K562 (cell line): ENCODE results near the gene KLHL30. TPM values are rescaled to one million over a fixed set of nuclear protein-coding genes. Genes with fewer than 3 reads are reported as not detected.

Source experiments
- ATAC-seq: fragments of 200-7000 bp; cut with Tn5 transposase; 3 replicates; pipeline ENCODE4 v1.9.1; 2020; ENCODE audit warnings: moderate library complexity
- Bru-seq: library from RNA; stranded (reverse); fragments of 400-500 nt; gene quantifications from one replicate; lab custom pipeline; 2021; lab: Mats Ljungman, UMichigan
- BruChase-seq, 2 experiments: library from RNA; stranded (reverse); fragments of 400-500 nt; gene quantifications; one replicate each; lab custom pipeline; 2021; lab: Mats Ljungman, UMichigan
- BruUV-seq: library from RNA; stranded (reverse); fragments of 400-500 nt; replicated peaks from 2 replicates; lab custom pipeline; 2021; lab: Mats Ljungman, UMichigan
- CTCF ChIA-PET: fragments of 300-600 bp; formaldehyde crosslinking; extraction: SDS; loops from one replicate; lab custom pipeline; 2021; ENCODE audit warnings: low intra/inter-chr PET ratio; lab: Yijun Ruan, JAX
- POLR2A ChIA-PET: fragments of 300-600, 350-650 bp; sonication (Branson Sonifier 250); formaldehyde crosslinking; extraction: SDS; loops from one replicate; lab custom pipeline; 2021; ENCODE audit warnings: antibody characterized with exemption, inconsistent platforms; lab: Yijun Ruan, JAX
- DNase-seq, 4 experiments: peaks; one replicate each; pipeline versions ENCODE4 v3.0.0 to v3.0.0-alpha.2; 2011 to 2018; ENCODE audit warnings: low spot score in 3 of 4, mixed read lengths in 3 of 4; ENCODE audit errors: extremely low read depth in 1 of 4
- FAIRE-seq: peaks from 2 replicates; lab custom pipeline; 2011; peaks lifted over from hg19 to GRCh38; lab: Jason Lieb, UNC
- H2AFZ ChIP-seq: 2 replicates; pipeline ENCODE4 v1.6.0; 2011; ENCODE audit warnings: low read depth, low read length, control low read depth, inconsistent platforms
- H3K27ac ChIP-seq: fragments of 200-600 bp; 3 replicates; pipeline ENCODE4 v1.8.0; 2011; ENCODE audit warnings: low read depth, mild to moderate bottlenecking, control low read depth, inconsistent platforms, low read length, moderate library complexity, mixed read lengths; ENCODE audit errors: extremely low read depth
- H3K27me3 ChIP-seq, 2 experiments: fragments of 300-600 bp in 1 of 2; 2 replicates in 1 of 2; 3 replicates in 1 of 2; pipeline versions ENCODE4 v1.6.0 to v1.8.0; 2011; ENCODE audit warnings: inconsistent platforms in 2 of 2, low read length in 2 of 2, mild to moderate bottlenecking in 1 of 2, mixed read lengths in 1 of 2, moderate library complexity in 1 of 2; ENCODE audit not compliant: control insufficient read depth in 2 of 2, insufficient read depth in 2 of 2
- H3K36me3 ChIP-seq: fragments of 300-600 bp; 3 replicates; pipeline ENCODE4 v1.8.0; 2011; ENCODE audit warnings: mild to moderate bottlenecking, low read length, inconsistent platforms; ENCODE audit not compliant: control insufficient read depth, insufficient read depth
- H3K4me1 ChIP-seq, 2 experiments: fragments of 200-600 bp in 1 of 2; replicated peaks in 1 of 2; 2 replicates in 1 of 2; 3 replicates in 1 of 2; pipeline versions ENCODE4 v1.5.1 to v1.8.0; 2011; ENCODE audit warnings: inconsistent platforms in 2 of 2, low read length in 2 of 2, mild to moderate bottlenecking in 1 of 2, mixed read lengths in 1 of 2, moderate library complexity in 1 of 2; ENCODE audit not compliant: control insufficient read depth in 2 of 2, insufficient read depth in 2 of 2
- H3K4me2 ChIP-seq: 2 replicates; pipeline ENCODE4 v1.6.1; 2011; ENCODE audit warnings: low read length, control low read depth, inconsistent platforms, mixed read lengths; ENCODE audit not compliant: insufficient read depth
- H3K4me3 ChIP-seq: fragments of 200-600 bp; sonication (generic), shearing (Covaris generic); 2 replicates; pipeline ENCODE4 v1.5.1; 2016; ENCODE audit warnings: control low read depth, inconsistent platforms
- H3K79me2 ChIP-seq: fragments of 200-600 bp; 3 replicates; pipeline ENCODE4 v1.8.0; 2011; ENCODE audit warnings: low read length, inconsistent platforms; ENCODE audit not compliant: control insufficient read depth, insufficient read depth
- H3K9ac ChIP-seq, 2 experiments: 2 replicates each; pipeline versions ENCODE4 v1.6.0 to v1.6.1; 2011; ENCODE audit warnings: low read depth in 2 of 2, low read length in 2 of 2, control low read depth in 1 of 2, inconsistent platforms in 1 of 2, mild to moderate bottlenecking in 1 of 2, mixed read lengths in 1 of 2; ENCODE audit not compliant: insufficient read depth in 1 of 2
- H3K9me1 ChIP-seq: one replicate; pipeline ENCODE4 v1.6.0; 2011; ENCODE audit warnings: inconsistent platforms, mild to moderate bottlenecking, low read length, moderate library complexity; ENCODE audit not compliant: control insufficient read depth, insufficient read depth
- H3K9me3 ChIP-seq: replicated peaks from 2 replicates; pipeline ENCODE4 v1.5.1; 2011; ENCODE audit warnings: low read depth, low read length, inconsistent platforms; ENCODE audit not compliant: control insufficient read depth, insufficient read depth
- H4K20me1 ChIP-seq: replicated peaks from 2 replicates; pipeline ENCODE4 v1.6.1; 2011; ENCODE audit warnings: low read length, inconsistent platforms, mixed read lengths; ENCODE audit not compliant: control insufficient read depth, insufficient read depth
- ARNT ChIP-seq, 2 experiments: fragments of 450-650 bp; IDR thresholded peaks; 2 replicates each; pipeline ENCODE4 v1.6.1; 2016; ENCODE audit warnings: mild to moderate bottlenecking in 1 of 2
- GATAD2A ChIP-seq: fragments of 450-650 bp; IDR thresholded peaks from 2 replicates; pipeline ENCODE4 v1.6.1; 2017
- HDAC6 ChIP-seq: IDR thresholded peaks from 2 replicates; pipeline ENCODE4 v1.6.1; 2012; ENCODE audit warnings: low read depth, mild to moderate bottlenecking, control low read depth, inconsistent platforms, low read length, moderate library complexity
- MEF2A ChIP-seq: IDR thresholded peaks from 2 replicates; pipeline ENCODE4 v1.6.1; 2011; ENCODE audit warnings: low read depth, mild to moderate bottlenecking, low read length, moderate library complexity; ENCODE audit not compliant: control insufficient read depth
- MEF2D ChIP-seq: conservative IDR thresholded peaks from 2 replicates; pipeline ENCODE4 v1.6.1; 2016; ENCODE audit warnings: low read depth, missing genetic modification characterization, missing compliant biosample characterization
- NCOA4 ChIP-seq: fragments of 450-650 bp; IDR thresholded peaks from 2 replicates; pipeline ENCODE4 v1.6.1; 2018; ENCODE audit warnings: mild to moderate bottlenecking; ENCODE audit not compliant: partially characterized antibody
- NFXL1 ChIP-seq: fragments of 450-650 bp; formaldehyde crosslinking; IDR thresholded peaks from 2 replicates; pipeline ENCODE4 v1.4.0; 2021; ENCODE audit warnings: mild to moderate bottlenecking
- SMARCC2 ChIP-seq: fragments of 450-650 bp; IDR thresholded peaks from 2 replicates; pipeline ENCODE4 v1.6.1; 2017; ENCODE audit warnings: antibody characterized with exemption, moderate library complexity, mild to moderate bottlenecking, low read depth
- TCF7 ChIP-seq: sonication (generic); IDR thresholded peaks from 2 replicates; pipeline ENCODE4 v1.6.1; 2016; ENCODE audit warnings: antibody characterized with exemption, borderline replicate concordance
- ZNF140 ChIP-seq: fragments of 250-450 bp; sonication (Bioruptor Pico); IDR thresholded peaks from 2 replicates; pipeline ENCODE4 v1.8.0; 2021; ENCODE audit warnings: moderate library complexity, mild to moderate bottlenecking, inconsistent platforms
- WGBS: fragments of 100-300 bp; shearing (Covaris generic); methylation state at CpG from one replicate; pipeline ENCODE4 v1.1.6; 2016; ENCODE audit warnings: low coverage, mixed read lengths; ENCODE audit not compliant: insufficient coverage; ENCODE audit errors: missing lambda C conversion rate; 5-methylcytosine and 5-hydroxymethylcytosine counted together
- in situ Hi-C: fragments of 300-500 bp; cut with MboI; formaldehyde crosslinking; loops from 4 replicates; pipeline ENCODE4 v1.15.0; 2018; ENCODE audit warnings: inconsistent platforms, mixed read lengths
- intact Hi-C: fragments of 100-400 bp; cut with micrococcal nuclease; formaldehyde crosslinking; loops from 2 replicates; pipeline ENCODE4 v1.14.2; 2022
- long read RNA-seq, 3 experiments: library from polyadenylated mRNA in 2 of 3; library from RNA in 1 of 3; unstranded in 2 of 3; stranded (forward) in 1 of 3; transcript quantifications; one replicate each; pipeline ENCODE4 v2.0.0, GENCODE V29; 2019 to 2022
- polyA minus RNA-seq, 3 experiments: library from RNA; depleted of rRNA, polyadenylated mRNA; stranded (reverse); fragments of >200 nt; gene quantifications; 2 replicates each; pipeline ENCODE4 v1.2.3, GENCODE V29; 2011
- polyA plus RNA-seq, 8 experiments: library from polyadenylated mRNA; depleted of rRNA in 4 of 8; stranded (reverse) in 5 of 8; unstranded in 3 of 8; fragments of >200 nt; fragmentation: Nextera tagmentation in 2 of 8; fragmentation: Illumina TruSeq in 1 of 8; extraction: Ambion mirVana in 2 of 8; extraction: Trizol in 1 of 8; gene quantifications; 2 replicates each; pipeline versions ENCODE4 v1.2.1 to v1.2.3, GENCODE V29; 2011 to 2014; ENCODE audit warnings: inconsistent platforms in 1 of 8, missing spikeins in 1 of 8
- total RNA-seq, 7 experiments: library from RNA; depleted of rRNA in 6 of 7; stranded (reverse); fragments of >200 nt in 6 of 7; fragmentation: Illumina TruSeq in 2 of 7; extraction: Trizol in 2 of 7; gene quantifications; 2 replicates each; pipeline versions ENCODE4 v1.2.1 to v1.2.3, GENCODE V29; 2011 to 2021; ENCODE audit warnings: low replicate concordance in 1 of 7
- TF ChIP-seq, protein P1 (sequence below): fragments of 250-450 bp; sonication (Bioruptor Pico); IDR thresholded peaks from 2 replicates; pipeline ENCODE4 v1.9.0; 2021; ENCODE audit warnings: mild to moderate bottlenecking
- TF ChIP-seq, protein P2 (sequence below): sonication (generic); formaldehyde crosslinking; IDR thresholded peaks from 2 replicates; pipeline ENCODE4 v1.9.0; 2022; ENCODE audit warnings: mild to moderate bottlenecking, missing genetic modification reagents
- TF ChIP-seq, protein P3 (sequence below): fragments of 450-650 bp; formaldehyde crosslinking; IDR thresholded peaks from 2 replicates; pipeline ENCODE4 v1.4.0; 2020; ENCODE audit warnings: mild to moderate bottlenecking, moderate library complexity

Gene KLHL30, protein sequence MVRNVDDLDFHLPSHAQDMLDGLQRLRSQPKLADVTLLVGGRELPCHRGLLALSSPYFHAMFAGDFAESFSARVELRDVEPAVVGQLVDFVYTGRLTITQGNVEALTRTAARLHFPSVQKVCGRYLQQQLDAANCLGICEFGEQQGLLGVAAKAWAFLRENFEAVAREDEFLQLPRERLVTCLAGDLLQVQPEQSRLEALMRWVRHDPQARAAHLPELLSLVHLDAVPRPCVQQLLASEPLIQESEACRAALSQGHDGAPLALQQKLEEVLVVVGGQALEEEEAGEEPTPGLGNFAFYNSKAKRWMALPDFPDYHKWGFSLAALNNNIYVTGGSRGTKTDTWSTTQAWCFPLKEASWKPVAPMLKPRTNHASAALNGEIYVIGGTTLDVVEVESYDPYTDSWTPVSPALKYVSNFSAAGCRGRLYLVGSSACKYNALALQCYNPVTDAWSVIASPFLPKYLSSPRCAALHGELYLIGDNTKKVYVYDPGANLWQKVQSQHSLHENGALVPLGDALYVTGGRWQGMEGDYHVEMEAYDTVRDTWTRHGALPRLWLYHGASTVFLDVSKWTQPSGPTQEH
- total RNA-seq (2011; cell fraction: chromatin; rRNA removed; ENCODE audit: low replicate concordance): 0.21 TPM in 1 of 2 replicates, not detected in the other
- total RNA-seq (2011; cell fraction: nucleolus; rRNA removed): 0.53 and 0.67 TPM in 2 replicates
- 0.07 TPM in 1 of 2 replicates, not detected in the other for total RNA-seq (2011; cell fraction: nucleoplasm; rRNA removed)
- total RNA-seq (2014; rRNA removed) (not detected in 2 replicates), total RNA-seq (2014; rRNA removed; fragmentation: Illumina TruSeq; extraction: Trizol) (not detected in 2 replicates), total RNA-seq (2015; rRNA removed; fragmentation: Illumina TruSeq; extraction: Trizol) (not detected in 2 replicates), total RNA-seq (2021) (0.04 TPM in 1 of 2 replicates, not detected in the other), polyA plus RNA-seq (2011; rRNA removed) (0.03 TPM in 1 of 2 replicates, not detected in the other), polyA plus RNA-seq (2014; fragmentation: Illumina TruSeq; extraction: Trizol) (not detected in 2 replicates), polyA plus RNA-seq (2014; fragmentation: Nextera tagmentation; extraction: Ambion mirVana) (not detected), polyA plus RNA-seq (2014; rRNA removed) (not detected in 2 replicates), polyA minus RNA-seq (2011; rRNA and poly(A)+ RNA removed) (not detected in 2 replicates), Bru-seq, nascent RNA (percentile 19 among the genes with signal in this experiment), BruChase-seq, experiment 1, labeled RNA remaining after a 2-hour chase (not detected), BruChase-seq, experiment 2, labeled RNA remaining after a 6-hour chase (not detected)
- polyA plus RNA-seq (2011; cell fraction: cytosol; rRNA removed): 0.09 TPM in 1 of 2 replicates, not detected in the other
- 0.07 and 0.09 TPM in 2 replicates for polyA plus RNA-seq (2011; cell fraction: nucleus; rRNA removed)
- 0.03 and 0.06 TPM in 2 replicates for polyA plus RNA-seq (2012)
- polyA minus RNA-seq (2011; cell fraction: cytosol; rRNA and poly(A)+ RNA removed): not detected in 2 replicates
- polyA minus RNA-seq (2011; cell fraction: nucleus; rRNA and poly(A)+ RNA removed): 0.11 and 0.13 TPM in 2 replicates
- long read RNA-seq, experiment 1: 0 reads
- long read RNA-seq, experiment 2: 0 reads
- long read RNA-seq, experiment 3: 0 reads

DNA sequence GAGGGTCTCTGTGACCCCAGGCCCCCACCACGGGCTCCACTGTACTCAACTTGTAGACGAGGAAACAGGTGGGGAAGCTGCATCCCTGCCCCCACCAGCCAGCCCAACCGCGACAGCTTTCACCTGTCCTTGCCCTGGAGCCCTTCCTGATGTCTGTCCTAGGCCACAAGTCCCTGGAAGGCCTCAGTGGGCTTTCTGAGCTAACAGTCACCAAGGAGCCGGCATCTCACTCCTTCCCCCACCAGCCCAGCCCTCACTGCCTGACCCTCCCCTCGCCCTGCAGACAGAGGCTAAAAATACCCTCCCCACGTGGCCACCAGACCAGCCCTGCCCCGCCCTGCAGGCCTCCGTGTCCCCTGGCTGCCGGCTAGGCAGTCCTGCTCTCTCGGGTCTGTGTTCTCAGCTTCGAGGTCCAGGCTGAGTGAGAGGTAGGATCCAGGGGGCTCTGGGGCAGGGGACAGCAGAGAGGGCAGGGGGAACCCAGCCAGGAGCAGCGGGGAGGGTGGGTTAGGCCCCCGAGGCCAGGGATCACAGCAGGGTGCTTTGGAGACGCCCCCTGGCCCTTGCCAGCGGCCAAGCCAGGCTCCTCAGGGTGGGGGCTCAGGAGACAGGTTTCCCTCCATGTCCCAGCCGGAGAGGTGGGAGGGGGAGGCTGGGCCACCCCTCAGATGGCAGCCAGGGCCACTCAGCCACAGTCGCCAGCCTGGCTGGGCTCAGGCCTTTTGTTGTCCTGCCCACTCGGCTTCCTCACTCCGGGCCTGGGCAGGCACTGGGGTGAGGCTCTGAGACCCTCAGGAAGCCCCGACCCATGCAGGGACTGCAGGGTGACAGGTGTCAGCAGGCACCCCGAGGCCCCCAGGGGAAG, at the start of gene KLHL30:
TSS of gene KLHL30 (plus strand) at position 338 of the 865 bp plus-strand sequence. CDS start 2,087 bp downstream, outside the sequence.
- no TSS peak for BruUV-seq
- no peaks in the 10 kb centered on the region for H3K9me3 ChIP-seq
- no peak within 1 kb of the TSS for H3K4me3 ChIP-seq
- no peaks in the 10 kb centered on the region for H3K9me1 ChIP-seq
- POLR2A ChIA-PET: no interaction called here
- CTCF ChIA-PET: no interaction called here
- H3K27ac ChIP-seq: no peak within 1 kb of the TSS
- WGBS: 20% methylated on average over 12 of the region's 22 CpGs
- intact Hi-C loops (loop anchor here (10.0 kb wide), 1 partner anchor 284 kb away; the partner anchor contains the start of gene RAMP1), in situ Hi-C loops (no loop called here)
- peak within 1 kb of the TSS in 1 of 2 experiments; percentile 43; a peak in 2 of 4 replicates for H3K9ac ChIP-seq
- peaks cover 6 to 62% of the 10 kb centered on the region in 2 experiments; a peak in 4 of 5 replicates for H3K4me1 ChIP-seq
- H3K27me3 ChIP-seq: peaks cover 0 to 9% of the 10 kb centered on the region in 2 experiments; a peak in 2 of 5 replicates
- H3K79me2 ChIP-seq: no peaks in the 10 kb centered on the region
- H4K20me1 ChIP-seq: peaks cover 2% of the 10 kb centered on the region; the same call in 1 of the 2 replicates
- ATAC-seq: peak; percentile 50; the same call in 2 of the 3 replicates
- H3K4me2 ChIP-seq: peak within 1 kb of the TSS; percentile 21; the same call in 1 of the 2 replicates
- DNase-seq: peak in 2 of 4 experiments; percentile 38 to 50
- no peak for FAIRE-seq
- H2AFZ ChIP-seq: peak within 1 kb of the TSS; percentile 68
- no peaks in the 10 kb centered on the region for H3K36me3 ChIP-seq
- TF ChIP-seq GATAD2A (no peak), TCF7 (no peak), NCOA4 (no peak), SMARCC2 (no peak), MEF2A (0 out of 2 replicates have a peak, but pooled peaks have one; percentile 59), ZNF140 (no peak), HDAC6 (no peak), ARNT (IDR thresholded peaks at IDR 0.05) (no peak), NFXL1 (no peak), MEF2D (tag) (0 out of 2 replicates have a peak, but pooled peaks have one; percentile 69)
- TF ChIP-seq, protein P1, sequence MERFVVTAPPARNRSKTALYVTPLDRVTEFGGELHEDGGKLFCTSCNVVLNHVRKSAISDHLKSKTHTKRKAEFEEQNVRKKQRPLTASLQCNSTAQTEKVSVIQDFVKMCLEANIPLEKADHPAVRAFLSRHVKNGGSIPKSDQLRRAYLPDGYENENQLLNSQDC: no peak
- TF ChIP-seq, protein P2, sequence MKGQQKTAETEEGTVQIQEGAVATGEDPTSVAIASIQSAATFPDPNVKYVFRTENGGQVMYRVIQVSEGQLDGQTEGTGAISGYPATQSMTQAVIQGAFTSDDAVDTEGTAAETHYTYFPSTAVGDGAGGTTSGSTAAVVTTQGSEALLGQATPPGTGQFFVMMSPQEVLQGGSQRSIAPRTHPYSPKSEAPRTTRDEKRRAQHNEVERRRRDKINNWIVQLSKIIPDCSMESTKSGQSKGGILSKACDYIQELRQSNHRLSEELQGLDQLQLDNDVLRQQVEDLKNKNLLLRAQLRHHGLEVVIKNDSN: peak; percentile 60; the same call in 1 of the 2 replicates
- TF ChIP-seq, protein P3, sequence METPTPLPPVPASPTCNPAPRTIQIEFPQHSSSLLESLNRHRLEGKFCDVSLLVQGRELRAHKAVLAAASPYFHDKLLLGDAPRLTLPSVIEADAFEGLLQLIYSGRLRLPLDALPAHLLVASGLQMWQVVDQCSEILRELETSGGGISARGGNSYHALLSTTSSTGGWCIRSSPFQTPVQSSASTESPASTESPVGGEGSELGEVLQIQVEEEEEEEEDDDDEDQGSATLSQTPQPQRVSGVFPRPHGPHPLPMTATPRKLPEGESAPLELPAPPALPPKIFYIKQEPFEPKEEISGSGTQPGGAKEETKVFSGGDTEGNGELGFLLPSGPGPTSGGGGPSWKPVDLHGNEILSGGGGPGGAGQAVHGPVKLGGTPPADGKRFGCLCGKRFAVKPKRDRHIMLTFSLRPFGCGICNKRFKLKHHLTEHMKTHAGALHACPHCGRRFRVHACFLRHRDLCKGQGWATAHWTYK: no peak
